ENCODE results near the gene RPS6KA5.

GRCh38 chr14:90897022-90897421 lies 163.4 kb downstream of the RPS6KA5 start:
- TF ChIP-seq CTCF (IDR thresholded peaks at IDR 0.05) (no peak), POLR2A (IDR thresholded peaks at IDR 0.05) (no peak)

Data from breast epithelium (tissue), 3 donors.